H1 (cell line): ENCODE data around the gene ODC1. TPM values are rescaled to one million over a fixed set of nuclear protein-coding genes. Genes with fewer than 3 reads are reported as not detected.
A peak's percentile ranks its signal among the peaks of the same experiment; 100 is the strongest.

Source experiments
- CHD1 ChIP-seq: IDR thresholded peaks from 2 replicates; pipeline ENCODE4 v1.6.1; 2012; ENCODE audit warnings: low read depth, low read length, improper control_type of control experiment
- CTBP2 ChIP-seq: IDR thresholded peaks from 2 replicates; pipeline ENCODE4 v1.7.0; 2011; ENCODE audit warnings: borderline replicate concordance, mild to moderate bottlenecking, moderate library complexity, mixed read lengths, low read length; ENCODE audit not compliant: insufficient read depth, insufficient read length
- GABPA ChIP-seq: IDR thresholded peaks from 2 replicates; pipeline ENCODE4 v1.6.1; 2011; ENCODE audit warnings: mild to moderate bottlenecking, low read length, moderate library complexity, borderline replicate concordance; ENCODE audit not compliant: insufficient read depth
- GTF2F1 ChIP-seq: IDR thresholded peaks from 2 replicates; pipeline ENCODE4 v1.6.1; 2012; ENCODE audit warnings: low read depth, low read length, improper control_type of control experiment, borderline replicate concordance
- HDAC6 ChIP-seq: IDR thresholded peaks from one replicate; pipeline ENCODE4 v1.7.1; 2012; ENCODE audit warnings: low read depth, mild to moderate bottlenecking, inconsistent platforms, low read length, moderate library complexity
- JUND ChIP-seq: IDR thresholded peaks from 2 replicates; pipeline ENCODE4 v1.6.1; 2011; ENCODE audit warnings: mild to moderate bottlenecking, improper control_type of control experiment, low read length
- POLR2AphosphoS5 ChIP-seq: IDR thresholded peaks from 2 replicates; pipeline ENCODE4 v1.6.1; 2011; ENCODE audit warnings: low read depth, low read length
- RAD21 ChIP-seq, 2 experiments: IDR thresholded peaks in 1 of 2; conservative IDR thresholded peaks in 1 of 2; 2 replicates each; pipeline ENCODE4 v1.6.1; 2011; ENCODE audit warnings: low read depth in 2 of 2, low read length in 2 of 2, improper control_type of control experiment in 1 of 2, inconsistent platforms in 1 of 2, mild to moderate bottlenecking in 1 of 2, moderate library complexity in 1 of 2
- RBBP5 ChIP-seq: IDR thresholded peaks from 2 replicates; pipeline ENCODE4 v1.7.1; 2012; ENCODE audit warnings: low read depth, mild to moderate bottlenecking, inconsistent platforms, low read length, moderate library complexity, borderline replicate concordance
- RNF2 ChIP-seq: fragments of 200-900, 300-1000 bp; sonication (generic); IDR thresholded peaks from 2 replicates; pipeline ENCODE4 v1.7.1; 2016; ENCODE audit warnings: borderline replicate concordance, low read depth, mild to moderate bottlenecking, antibody characterized with exemption, low read length; ENCODE audit not compliant: poor library complexity, severe bottlenecking; ENCODE audit errors: missing control alignments
- SIX5 ChIP-seq: IDR thresholded peaks from 2 replicates; pipeline ENCODE4 v1.6.1; 2011; ENCODE audit warnings: mild to moderate bottlenecking, low read depth, low read length
- SP2 ChIP-seq: IDR thresholded peaks from 2 replicates; pipeline ENCODE4 v1.6.1; 2012; ENCODE audit warnings: mild to moderate bottlenecking, low read length, inconsistent platforms
- SP4 ChIP-seq: IDR thresholded peaks from 2 replicates; pipeline ENCODE4 v1.6.1; 2012; ENCODE audit warnings: low read length, inconsistent platforms
- TAF1 ChIP-seq: IDR thresholded peaks from 2 replicates; pipeline ENCODE4 v1.6.1; 2011; ENCODE audit warnings: mild to moderate bottlenecking, low read depth, low read length
- TCF12 ChIP-seq: IDR thresholded peaks from 2 replicates; pipeline ENCODE4 v1.6.1; 2011; ENCODE audit warnings: low read depth, mild to moderate bottlenecking, low read length
- polyA plus RNA-seq, 7 experiments: library from polyadenylated mRNA; depleted of rRNA in 3 of 7; stranded (reverse) in 5 of 7; unstranded in 2 of 7; fragments of >200 nt in 5 of 7; fragments of 200-250 nt in 2 of 7; gene quantifications; 1 replicate in 5 of 7; 2 replicates in 1 of 7; 4 replicates in 1 of 7; pipeline versions ENCODE4 v1.2.1 to v1.2.3, GENCODE V29; 2011 to 2013; ENCODE audit warnings: missing spikeins in 2 of 7, mixed read lengths in 2 of 7
- total RNA-seq: library from RNA; stranded (reverse); fragmentation: NEBNext Ultra II Directional; extraction: Animal tissue kit (Norgen Biotek cat#: 25700); gene quantifications from 2 replicates; pipeline ENCODE4 v1.2.1, GENCODE V29; 2021
- TF ChIP-seq, protein P1 (sequence below): IDR thresholded peaks from 2 replicates; pipeline ENCODE4 v1.6.1; 2012; ENCODE audit warnings: inconsistent platforms
- TF ChIP-seq, protein P2 (sequence below): IDR thresholded peaks from 2 replicates; pipeline ENCODE4 v1.6.1; 2011; ENCODE audit warnings: low read length, improper control_type of control experiment

The ODC1 gene
- total and polyA plus RNA-seq, 2 of the 8 experiments (the other 6 are each of a cell fraction or from before 2014, with no cell fraction given) = 57.2 to 76.7 TPM

DNA sequence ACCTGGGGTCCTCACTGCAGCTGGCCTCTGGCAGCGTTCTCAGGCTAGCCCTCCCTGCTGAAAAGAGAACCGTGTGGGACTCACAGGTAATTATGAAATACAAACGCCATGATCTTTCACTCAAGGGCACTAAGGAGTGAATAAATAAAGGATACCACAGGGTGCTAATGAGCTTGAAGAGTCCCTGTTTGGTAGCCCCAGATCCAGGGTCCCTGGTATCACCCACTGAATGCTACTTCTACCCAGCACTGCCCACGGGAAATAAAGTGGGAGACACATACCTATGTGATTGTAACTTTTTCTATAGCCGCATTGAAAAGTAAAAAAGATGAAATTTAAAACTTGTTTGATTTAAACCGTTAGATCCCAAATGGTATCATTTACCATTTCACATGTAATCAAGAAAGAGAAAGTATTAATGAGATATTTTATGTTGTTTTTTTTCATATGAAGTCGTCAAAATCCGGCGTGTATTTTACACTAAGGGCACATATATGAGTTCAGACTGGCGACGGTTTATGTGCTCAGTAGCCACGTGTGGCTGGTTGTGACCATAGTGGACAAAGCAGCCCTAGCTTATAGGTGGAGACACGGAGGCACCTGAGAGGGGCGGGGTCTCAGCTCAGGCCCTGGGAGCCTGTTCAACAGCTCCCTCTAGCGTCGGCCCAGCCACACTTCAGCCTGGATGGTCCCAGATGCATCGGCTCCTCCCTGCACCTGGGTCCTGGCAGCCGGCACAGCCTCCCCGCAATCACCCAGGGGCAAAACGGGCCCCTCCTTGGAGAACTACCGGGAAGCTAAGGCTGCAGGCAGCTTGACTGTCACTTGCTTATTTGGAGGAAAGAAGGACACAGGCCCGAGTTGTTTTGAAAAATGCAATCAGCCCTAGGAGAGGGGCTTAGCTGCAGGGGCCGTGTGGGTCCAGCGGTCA, 39.2 kb downstream of the ODC1 start (continued):
- TF ChIP-seq CTBP2 = no peak
- TF ChIP-seq, protein P1, sequence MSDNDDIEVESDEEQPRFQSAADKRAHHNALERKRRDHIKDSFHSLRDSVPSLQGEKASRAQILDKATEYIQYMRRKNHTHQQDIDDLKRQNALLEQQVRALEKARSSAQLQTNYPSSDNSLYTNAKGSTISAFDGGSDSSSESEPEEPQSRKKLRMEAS = peak; percentile 88
- peak; percentile 98 to 99 for TF ChIP-seq RAD21 (IDR thresholded peaks at IDR 0.05 in 1 of 2, conservative IDR thresholded peaks at IDR 0.05 in 1 of 2; ENCODE audit: low read depth in 2 of 2, low read length in 2 of 2)
- TF ChIP-seq TAF1 = no peak
- peak; percentile 27; the same call in 1 of the 2 replicates for TF ChIP-seq GABPA
- no peak for TF ChIP-seq SP2
- no peak for TF ChIP-seq RNF2
- no peak for TF ChIP-seq RBBP5
- peak; percentile 74; the same call in 1 of the 2 replicates for TF ChIP-seq TCF12
- TF ChIP-seq HDAC6 = no peak
- TF ChIP-seq POLR2AphosphoS5 = no peak
- no peak for TF ChIP-seq GTF2F1
- 0 out of 2 replicates have a peak, but pooled peaks have one; percentile 48 for TF ChIP-seq SP4
- TF ChIP-seq, protein P2, sequence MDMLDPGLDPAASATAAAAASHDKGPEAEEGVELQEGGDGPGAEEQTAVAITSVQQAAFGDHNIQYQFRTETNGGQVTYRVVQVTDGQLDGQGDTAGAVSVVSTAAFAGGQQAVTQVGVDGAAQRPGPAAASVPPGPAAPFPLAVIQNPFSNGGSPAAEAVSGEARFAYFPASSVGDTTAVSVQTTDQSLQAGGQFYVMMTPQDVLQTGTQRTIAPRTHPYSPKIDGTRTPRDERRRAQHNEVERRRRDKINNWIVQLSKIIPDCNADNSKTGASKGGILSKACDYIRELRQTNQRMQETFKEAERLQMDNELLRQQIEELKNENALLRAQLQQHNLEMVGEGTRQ = peak; percentile 60; the same call in 1 of the 2 replicates
- 0 out of 2 replicates have a peak, but pooled peaks have one; percentile 43 for TF ChIP-seq JUND
- no peak for TF ChIP-seq SIX5
- no peak for TF ChIP-seq CHD1
